Measurements from ENCODE around the gene KLHL17.

DNA sequence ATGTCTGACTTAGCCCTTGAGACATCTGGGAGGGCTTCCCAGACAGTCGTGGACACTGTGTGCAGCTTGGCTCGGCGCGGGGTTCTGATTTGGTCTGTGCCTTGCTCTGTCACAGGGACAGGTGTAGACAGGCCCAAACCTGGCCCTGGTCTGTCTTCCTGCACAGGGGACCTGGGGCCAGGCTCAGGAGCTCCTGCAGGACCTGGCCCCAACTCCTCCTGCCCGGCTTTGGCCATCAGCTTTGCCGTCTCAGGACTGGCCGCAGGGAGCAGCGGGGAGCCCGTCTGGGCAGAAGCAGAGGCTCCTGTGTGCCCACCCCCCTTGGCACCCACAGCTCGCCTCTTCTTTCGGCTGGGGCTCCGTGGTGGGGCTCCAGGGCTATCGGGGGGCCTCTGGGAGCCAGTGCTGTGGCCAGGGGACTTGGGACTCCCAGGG is 19.8 kb downstream of the KLHL17 start:
- TF ChIP-seq POLR2A (IDR thresholded peaks at IDR 0.05; ENCODE audit: low read depth) (no peak), CTCF (IDR thresholded peaks at IDR 0.05) (no peak), EP300 (IDR thresholded peaks at IDR 0.05) (no peak)
